ENCODE data around the gene GSK3B. TPM values are rescaled to one million over a fixed set of nuclear protein-coding genes. Genes with fewer than 3 reads are reported as not detected.

Gene GSK3B
- total RNA-seq, 1 donor from 2014 or later = 71.6 TPM

- H3K27me3 ChIP-seq (ENCODE audit: control insufficient read depth, insufficient read depth, low read length) = no peaks in the 10 kb centered on the region
- no peak overlapping the region for H3K4me3 ChIP-seq (ENCODE audit: low read depth, low read length)
- TF ChIP-seq CTCF (IDR thresholded peaks at IDR 0.05; ENCODE audit: insufficient read depth, low read length, poor library complexity, severe bottlenecking) = no peak
- no peaks in the 10 kb centered on the region for H3K36me3 ChIP-seq (ENCODE audit: control insufficient read depth, insufficient read depth, low read length)
- DNase-seq (ENCODE audit: low read depth) = no peak
These were observed 220.6 kb downstream of the GSK3B start for GRCh38 chr3:119873646-119874045.

GRCh38 chr3:119872773-119873172 lies 221.5 kb downstream of the GSK3B start:
- H3K4me3 ChIP-seq (ENCODE audit: low read depth, low read length) = no peak overlapping the region
- H3K27me3 ChIP-seq (ENCODE audit: control insufficient read depth, insufficient read depth, low read length) = no peaks in the 10 kb centered on the region
- TF ChIP-seq CTCF (IDR thresholded peaks at IDR 0.05; ENCODE audit: insufficient read depth, low read length, poor library complexity, severe bottlenecking) = no peak
- no peaks in the 10 kb centered on the region for H3K36me3 ChIP-seq (ENCODE audit: control insufficient read depth, insufficient read depth, low read length)
- no peak for DNase-seq (ENCODE audit: low read depth)

- Histone ChIP-seq H3K27me3 (ENCODE audit: control insufficient read depth, insufficient read depth, low read length) (no peaks in the 10 kb centered on the region), H3K4me3 (ENCODE audit: low read depth, low read length) (no peak overlapping the region), H3K36me3 (ENCODE audit: control insufficient read depth, insufficient read depth, low read length) (no peaks in the 10 kb centered on the region)
- no peak for DNase-seq (ENCODE audit: low read depth)
- TF ChIP-seq CTCF (IDR thresholded peaks at IDR 0.05; ENCODE audit: insufficient read depth, low read length, poor library complexity, severe bottlenecking) = no peak
These were observed 222.7 kb downstream of the GSK3B start for GRCh38 chr3:119871571-119871970.

GRCh38 chr3:119870512-119870911 lies 223.7 kb downstream of the GSK3B start:
- DNase-seq (ENCODE audit: low read depth) = no peak
- Histone ChIP-seq H3K27me3 (ENCODE audit: control insufficient read depth, insufficient read depth, low read length) (no peaks in the 10 kb centered on the region), H3K4me3 (ENCODE audit: low read depth, low read length) (no peak overlapping the region), H3K36me3 (ENCODE audit: control insufficient read depth, insufficient read depth, low read length) (no peaks in the 10 kb centered on the region)
- no peak for TF ChIP-seq CTCF (IDR thresholded peaks at IDR 0.05; ENCODE audit: insufficient read depth, low read length, poor library complexity, severe bottlenecking)

- no peaks in the 10 kb centered on the region for H3K36me3 ChIP-seq (ENCODE audit: control insufficient read depth, insufficient read depth, low read length)
- TF ChIP-seq CTCF (IDR thresholded peaks at IDR 0.05; ENCODE audit: insufficient read depth, low read length, poor library complexity, severe bottlenecking) = no peak
These were observed 229.8 kb downstream of the GSK3B start for GRCh38 chr3:119864476-119864875.

GRCh38 chr3:119862616-119863015 lies 231.6 kb downstream of the GSK3B start:
- no peak for DNase-seq (ENCODE audit: low read depth)
- no peak overlapping the region for H3K4me3 ChIP-seq (ENCODE audit: low read depth, low read length)
- no peaks in the 10 kb centered on the region for H3K27me3 ChIP-seq (ENCODE audit: control insufficient read depth, insufficient read depth, low read length)
- TF ChIP-seq CTCF (IDR thresholded peaks at IDR 0.05; ENCODE audit: insufficient read depth, low read length, poor library complexity, severe bottlenecking) = no peak
- no peaks in the 10 kb centered on the region for H3K36me3 ChIP-seq (ENCODE audit: control insufficient read depth, insufficient read depth, low read length)

More at GRCh38 chr3:119864476-119864875, 229.8 kb downstream of the GSK3B start:
- Histone ChIP-seq H3K27me3 (ENCODE audit: control insufficient read depth, insufficient read depth, low read length) (no peaks in the 10 kb centered on the region), H3K4me3 (ENCODE audit: low read depth, low read length) (no peak overlapping the region)
- no peak for DNase-seq (ENCODE audit: low read depth)

Measured in kidney epithelial cell (primary cell).